SKM-1 (cell line): Measurements from ENCODE around the gene NOC2L.

ENCODE experiments used
- DNase-seq: peaks from one replicate; lab custom pipeline; 2025; ENCODE audit not compliant: unreplicated experiment; lab: John Stamatoyannopoulos, UW

The NOC2L gene

GRCh38 chr1:932776-933602, 26.1 kb downstream of the NOC2L start:
- DNase-seq = no peak

GRCh38 chr1:932173-932510, 26.9 kb downstream of the NOC2L start:
- no peak for DNase-seq

GRCh38 chr1:931380-932172, 27.5 kb downstream of the NOC2L start:
- DNase-seq = no peak

GRCh38 chr1:930633-931138, 28.4 kb downstream of the NOC2L start:
- no peak for DNase-seq

DNA sequence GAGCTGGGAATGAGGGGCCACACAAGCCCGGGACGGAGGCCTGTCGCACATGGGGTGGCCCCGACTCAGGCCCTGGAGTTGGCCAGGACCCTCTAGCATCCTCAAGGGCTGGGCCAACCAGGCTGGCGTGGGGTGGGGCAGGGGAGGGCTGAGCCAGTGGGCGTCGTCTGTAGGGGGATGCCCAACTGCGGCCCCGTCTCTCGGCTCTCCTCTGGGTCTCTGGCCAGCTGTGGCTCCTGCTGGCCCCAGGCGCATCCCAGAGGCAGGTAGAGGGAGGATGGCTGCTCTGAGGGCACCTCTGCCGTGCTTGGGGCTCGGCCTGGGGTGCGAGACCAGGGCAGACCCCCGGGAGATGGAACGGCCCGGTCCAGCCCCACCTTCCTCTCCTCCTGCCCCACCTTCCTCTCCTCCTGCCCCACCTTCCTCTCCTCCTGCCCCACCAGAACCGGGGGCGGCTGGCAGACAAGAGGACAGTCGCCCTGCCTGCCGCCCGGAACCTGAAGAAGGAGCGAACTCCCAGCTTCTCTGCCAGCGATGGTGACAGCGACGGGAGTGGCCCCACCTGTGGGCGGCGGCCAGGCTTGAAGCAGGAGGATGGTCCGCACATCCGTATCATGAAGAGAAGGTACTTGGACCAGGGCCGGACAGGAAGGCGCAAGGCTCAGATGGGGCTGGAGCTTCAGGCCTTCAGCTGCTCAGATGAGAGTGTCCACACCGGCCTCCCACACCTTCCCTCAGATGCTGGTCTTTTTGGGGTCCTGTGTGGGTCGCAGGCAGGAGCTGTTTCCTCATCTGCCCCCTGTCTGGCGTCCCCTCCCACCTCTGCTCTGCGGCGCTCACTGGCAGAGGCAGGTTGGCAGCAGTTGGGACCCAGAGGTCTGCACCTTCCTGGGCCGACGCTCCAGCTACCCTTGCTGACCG, 29.1 kb downstream of the NOC2L start:
- DNase-seq = no peak

GRCh38 chr1:928825-929661, 30.0 kb downstream of the NOC2L start:
- no peak for DNase-seq

DNA sequence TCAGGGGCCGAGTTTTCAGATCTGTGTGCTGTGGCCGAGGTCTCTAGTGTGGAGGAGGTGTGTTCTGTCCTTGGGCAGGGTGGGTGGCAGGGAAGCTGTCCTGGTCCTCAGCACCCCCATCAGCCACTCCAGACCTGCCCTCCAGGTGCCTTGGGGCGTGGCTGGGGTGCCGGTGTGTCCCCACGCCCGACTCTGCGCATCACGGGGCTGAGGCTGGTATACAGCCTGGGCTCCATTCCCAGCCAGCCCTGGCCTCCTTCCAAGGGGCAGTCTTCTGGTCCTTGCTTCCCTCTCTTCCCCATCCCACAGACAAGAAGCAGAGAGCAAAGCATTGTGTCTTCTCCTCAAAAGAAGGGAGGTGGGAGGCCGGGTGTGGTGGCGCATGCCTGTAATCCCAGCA, 31.3 kb downstream of the NOC2L start:
- no peak for DNase-seq

- DNase-seq = no peak
These were observed 31.8 kb downstream of the NOC2L start for GRCh38 chr1:927234-927633.

DNA sequence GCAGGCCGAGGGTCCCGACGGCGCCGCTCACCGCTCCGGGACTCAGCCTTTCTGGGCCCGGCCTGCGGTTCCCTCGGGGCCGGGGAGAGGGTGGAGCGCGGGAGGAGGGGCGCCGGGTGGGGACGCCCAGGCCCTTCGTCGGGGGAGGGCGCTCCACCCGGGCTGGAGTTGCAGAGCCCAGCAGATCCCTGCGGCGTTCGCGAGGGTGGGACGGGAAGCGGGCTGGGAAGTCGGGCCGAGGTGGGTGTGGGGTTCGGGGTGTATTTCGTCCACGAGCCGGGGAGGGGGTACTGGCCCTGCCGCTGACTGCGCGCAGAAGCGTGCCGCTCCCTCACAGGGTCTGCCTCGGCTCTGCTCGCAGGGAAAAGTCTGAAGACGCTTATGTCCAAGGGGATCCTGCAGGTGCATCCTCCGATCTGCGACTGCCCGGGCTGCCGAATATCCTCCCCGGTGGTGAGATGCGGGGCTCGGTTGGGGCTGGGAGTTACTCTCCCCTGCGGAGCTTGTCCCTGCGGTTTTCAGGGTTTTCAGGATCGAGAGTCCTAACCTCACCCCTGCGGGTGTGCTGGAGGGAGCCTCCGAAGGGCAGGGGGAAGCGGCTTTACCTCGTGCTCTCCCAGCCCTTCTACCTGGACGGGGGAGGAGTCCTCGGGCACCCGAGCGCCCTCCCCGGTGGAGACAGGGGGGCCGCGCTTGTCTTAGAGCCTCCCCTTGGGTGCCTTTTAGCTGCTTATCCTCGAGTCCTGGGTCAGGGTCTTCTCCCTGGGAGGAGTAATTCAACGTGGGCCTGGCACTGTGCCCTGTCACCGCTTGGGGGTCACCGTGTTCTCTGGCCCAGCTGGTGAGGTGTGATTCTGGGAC, 33.3 kb downstream of the NOC2L start:
- DNase-seq = no peak

DNA sequence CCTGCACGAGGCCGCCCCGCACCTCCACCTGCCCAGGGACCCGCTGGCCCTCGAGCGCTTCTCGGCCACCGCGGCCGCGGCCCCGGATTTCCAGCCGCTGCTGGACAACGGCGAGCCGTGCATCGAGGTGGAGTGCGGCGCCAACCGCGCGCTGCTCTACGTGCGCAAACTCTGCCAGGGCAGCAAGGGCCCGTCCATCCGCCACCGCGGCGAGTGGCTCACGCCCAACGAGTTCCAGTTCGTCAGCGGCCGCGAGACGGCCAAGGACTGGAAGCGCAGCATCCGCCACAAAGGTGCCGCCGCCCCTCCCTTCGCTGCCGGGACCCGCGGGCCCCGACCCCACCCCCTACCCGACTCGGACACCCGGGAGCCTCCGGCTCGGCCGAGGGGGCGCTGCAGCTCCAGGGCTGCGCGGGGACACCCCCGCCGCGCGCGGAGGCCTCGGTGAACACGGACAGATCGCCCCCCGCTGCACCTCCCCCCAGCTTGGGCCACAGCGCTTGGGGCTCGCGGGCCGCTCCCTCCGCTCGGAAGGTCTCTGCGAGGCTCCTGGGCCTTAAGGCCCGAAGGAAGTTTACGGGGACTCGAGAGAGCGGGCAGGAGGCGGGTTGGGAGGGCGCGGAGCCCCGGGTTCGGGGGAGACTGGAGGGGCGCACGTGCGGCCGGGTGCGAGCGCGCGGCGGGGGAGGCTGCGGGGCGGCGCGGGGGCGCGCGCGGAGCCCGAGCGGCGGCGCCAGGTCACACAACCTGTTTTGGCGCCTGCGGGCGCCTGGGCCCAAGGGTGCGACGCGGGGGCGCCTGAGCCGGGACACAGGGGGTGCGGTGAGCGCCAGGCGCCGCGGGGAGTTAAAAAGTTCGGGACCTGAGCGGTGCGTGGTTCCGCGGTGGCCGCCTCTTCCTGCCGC, 34.1 kb downstream of the NOC2L start:
- DNase-seq = no peak

GRCh38 chr1:923991-924655, 34.9 kb downstream of the NOC2L start:
- no peak for DNase-seq

GRCh38 chr1:923131-923990, 35.7 kb downstream of the NOC2L start, which contains the start of gene SAMD11:
Gene SAMD11, plus strand, starts transcription at chr1:923923. Its CDS starts 509 bp downstream, at chr1:924432.
- no peak for DNase-seq

- DNase-seq = no peak
These were observed 37.8 kb downstream of the NOC2L start for GRCh38 chr1:921011-921837.

DNA sequence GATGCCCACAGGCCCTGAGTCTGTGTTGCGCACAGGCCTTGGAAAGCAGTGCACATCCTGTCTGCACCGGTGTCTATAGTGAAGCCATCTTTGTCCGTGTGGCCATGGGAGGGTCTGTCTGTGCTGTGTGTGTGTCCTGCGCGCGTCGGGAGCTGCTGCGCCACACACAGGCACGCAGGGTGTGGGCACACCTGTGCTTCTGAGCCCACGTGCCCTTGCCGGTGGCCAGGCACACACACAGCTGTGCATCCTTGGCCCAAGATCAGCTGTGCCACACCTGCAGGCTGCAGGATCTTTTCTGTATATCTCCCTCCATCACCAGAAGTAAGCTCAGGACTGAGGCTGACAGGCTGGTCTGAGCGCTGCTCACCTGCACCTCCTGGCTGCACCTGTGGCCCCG, 38.5 kb downstream of the NOC2L start:
- no peak for DNase-seq

GRCh38 chr1:920010-920409, 39.0 kb downstream of the NOC2L start:
- DNase-seq = no peak
